Loucy (cell line): ENCODE data around the gene DHRS7B.

Experiments
- H2AFZ ChIP-seq: fragments of 200-600 bp; sonication (generic); 2 replicates; pipeline ENCODE4 v1.6.0; 2016; ENCODE audit warnings: antibody characterized with exemption, mild to moderate bottlenecking, low read length, moderate library complexity
- H3F3A ChIP-seq: fragments of 200-600 bp; 2 replicates; pipeline ENCODE4 v1.6.0; 2016; ENCODE audit warnings: antibody characterized with exemption, low read depth, mild to moderate bottlenecking
- H3K27me3 ChIP-seq: fragments of 200-600 bp; sonication (generic); 2 replicates; pipeline ENCODE4 v1.6.1; 2014; ENCODE audit warnings: low read length, mild to moderate bottlenecking; ENCODE audit not compliant: insufficient read depth, poor library complexity, severe bottlenecking
- H3K36me3 ChIP-seq: fragments of 200-600 bp; sonication (generic); 2 replicates; pipeline ENCODE4 v1.6.1; 2016; ENCODE audit warnings: low read length; ENCODE audit not compliant: insufficient read depth
- H3K4me1 ChIP-seq: fragments of 200-600 bp; sonication (generic); 2 replicates; pipeline ENCODE4 v1.5.1; 2014; ENCODE audit warnings: low read length, mild to moderate bottlenecking; ENCODE audit not compliant: insufficient read depth, poor library complexity, severe bottlenecking
- H3K4me2 ChIP-seq: fragments of 200-600 bp; sonication (generic); 2 replicates; pipeline ENCODE4 v1.6.0; 2014; ENCODE audit warnings: antibody characterized with exemption, low read length, low read depth, mild to moderate bottlenecking; ENCODE audit not compliant: poor library complexity, severe bottlenecking
- H3K4me3 ChIP-seq: fragments of 200-600 bp; sonication (generic); 2 replicates; pipeline ENCODE4 v1.5.1; 2014; ENCODE audit warnings: low read length, mild to moderate bottlenecking, mixed read lengths; ENCODE audit not compliant: poor library complexity, severe bottlenecking
- H3K79me2 ChIP-seq: fragments of 200-600 bp; sonication (generic); 2 replicates; pipeline ENCODE4 v1.6.1; 2014; ENCODE audit warnings: low read length; ENCODE audit not compliant: insufficient read depth
- H3K9ac ChIP-seq: fragments of 200-600 bp; sonication (generic); 2 replicates; pipeline ENCODE4 v1.6.0; 2014; ENCODE audit warnings: mild to moderate bottlenecking, low read depth, low read length, moderate library complexity; ENCODE audit not compliant: poor library complexity, severe bottlenecking
- H3K9me2 ChIP-seq: fragments of 200-600 bp; sonication (generic); replicated peaks from 2 replicates; pipeline ENCODE4 v1.6.1; 2016; ENCODE audit warnings: low read depth, low read length, mixed read lengths
- H3K9me3 ChIP-seq: fragments of 200-600 bp; sonication (generic); 2 replicates; pipeline ENCODE4 v1.6.1; 2014; ENCODE audit warnings: mild to moderate bottlenecking, antibody characterized with exemption, low read length, low read depth; ENCODE audit not compliant: insufficient read depth
- H4K20me1 ChIP-seq: fragments of 200-600 bp; sonication (generic); 2 replicates; pipeline ENCODE4 v1.6.0; 2014; ENCODE audit warnings: antibody characterized with exemption, low read length, mild to moderate bottlenecking; ENCODE audit not compliant: insufficient read depth, poor library complexity, severe bottlenecking
- CTCF ChIP-seq: fragments of 200-600 bp; sonication (generic); conservative IDR thresholded peaks from 2 replicates; pipeline ENCODE4 v1.5.1; 2014; ENCODE audit warnings: mild to moderate bottlenecking, antibody characterized with exemption, low read length
- EZH2phosphoT487 ChIP-seq: fragments of 200-600 bp; IDR thresholded peaks from 2 replicates; pipeline ENCODE4 v1.6.1; 2018; ENCODE audit warnings: antibody characterized with exemption, mild to moderate bottlenecking, moderate library complexity, borderline replicate concordance

DHRS7B gene

GRCh38 chr17:21174186-21174585, 47.4 kb downstream of the DHRS7B start:
- no peaks in the 10 kb centered on the region for H3F3A ChIP-seq
- no peaks in the 10 kb centered on the region for H3K4me1 ChIP-seq
- no peaks in the 10 kb centered on the region for H4K20me1 ChIP-seq
- no peaks in the 10 kb centered on the region for H3K9me2 ChIP-seq
- no peaks in the 10 kb centered on the region for H3K79me2 ChIP-seq
- no peak overlapping the region for H3K4me2 ChIP-seq
- peaks cover 20% of the 10 kb centered on the region; the same call in 1 of the 2 replicates for H3K36me3 ChIP-seq
- no peaks in the 10 kb centered on the region for H3K27me3 ChIP-seq
- TF ChIP-seq EZH2phosphoT487, result no peak
- no peak for TF ChIP-seq CTCF
- no peak overlapping the region for H2AFZ ChIP-seq
- no peak overlapping the region for H3K9ac ChIP-seq
- H3K4me3 ChIP-seq, result no peak overlapping the region
- no peaks in the 10 kb centered on the region for H3K9me3 ChIP-seq

- no peaks in the 10 kb centered on the region for H3K9me2 ChIP-seq
- H3K9ac ChIP-seq, result no peak overlapping the region
- no peaks in the 10 kb centered on the region for H3K4me1 ChIP-seq
- H3F3A ChIP-seq, result no peaks in the 10 kb centered on the region
- H2AFZ ChIP-seq, result no peak overlapping the region
- H3K36me3 ChIP-seq, result peaks cover 20% of the 10 kb centered on the region; the same call in 1 of the 2 replicates
- no peaks in the 10 kb centered on the region for H3K79me2 ChIP-seq
- no peak for TF ChIP-seq EZH2phosphoT487
- no peak for TF ChIP-seq CTCF
- no peaks in the 10 kb centered on the region for H3K27me3 ChIP-seq
- H4K20me1 ChIP-seq, result no peaks in the 10 kb centered on the region
- no peak overlapping the region for H3K4me3 ChIP-seq
- H3K9me3 ChIP-seq, result no peaks in the 10 kb centered on the region
- no peak overlapping the region for H3K4me2 ChIP-seq
These were observed 47.9 kb downstream of the DHRS7B start for GRCh38 chr17:21174713-21175112.

- Histone ChIP-seq H3K9ac (no peak overlapping the region), H3K9me3 (no peaks in the 10 kb centered on the region), H3K36me3 (peaks cover 20% of the 10 kb centered on the region; the same call in 1 of the 2 replicates), H3K4me2 (no peak overlapping the region), H4K20me1 (no peaks in the 10 kb centered on the region), H3K4me3 (no peak overlapping the region), H3K9me2 (no peaks in the 10 kb centered on the region), H3K27me3 (no peaks in the 10 kb centered on the region), H2AFZ (no peak overlapping the region), H3F3A (no peaks in the 10 kb centered on the region), H3K4me1 (no peaks in the 10 kb centered on the region), H3K79me2 (no peaks in the 10 kb centered on the region)
- TF ChIP-seq EZH2phosphoT487 (no peak), CTCF (no peak)
These were observed 50.1 kb downstream of the DHRS7B start for GRCh38 chr17:21176773-21177395.
